SK-N-SH treated with all-trans-retinoic acid at 6 μM for 48 hours (cell line): ENCODE measurements around the gene INAFM1.

Source experiments
- ATAC-seq: fragments of 200-7000 bp; cut with Tn5 transposase; 3 replicates; pipeline ENCODE4 v1.9.1; 2020; ENCODE audit warnings: mild to moderate bottlenecking, moderate library complexity
- ARNTL ChIP-seq: fragments of 450-650 bp; formaldehyde crosslinking; IDR thresholded peaks from 2 replicates; pipeline ENCODE4 v1.5.0; 2020; ENCODE audit warnings: low read depth, mild to moderate bottlenecking, moderate library complexity, borderline replicate concordance
- BACH2 ChIP-seq: fragments of 250-450 bp; sonication (Bioruptor Pico); IDR thresholded peaks from 2 replicates; pipeline ENCODE4 v1.9.0; 2021; ENCODE audit warnings: mild to moderate bottlenecking, borderline replicate concordance
- CSDC2 ChIP-seq: fragments of 250-450 bp; sonication (Bioruptor Pico); IDR thresholded peaks from 2 replicates; pipeline ENCODE4 v1.5.0; 2020; ENCODE audit warnings: mild to moderate bottlenecking, moderate library complexity
- ESRRG ChIP-seq: fragments of 250-450 bp; sonication (Bioruptor Pico); IDR thresholded peaks from 2 replicates; pipeline ENCODE4 v1.6.1; 2021; ENCODE audit warnings: mild to moderate bottlenecking
- GLIS3 ChIP-seq: fragments of 250-450 bp; sonication (Bioruptor Pico); IDR thresholded peaks from 2 replicates; pipeline ENCODE4 v1.5.0; 2020; ENCODE audit warnings: mild to moderate bottlenecking, moderate library complexity
- ISL1 ChIP-seq: fragments of 250-450 bp; sonication (Bioruptor Pico); IDR thresholded peaks from 2 replicates; pipeline ENCODE4 v2.1.2; 2022; ENCODE audit warnings: mild to moderate bottlenecking, moderate library complexity
- OSR1 ChIP-seq: fragments of 250-450 bp; sonication (Bioruptor Pico); IDR thresholded peaks from 2 replicates; pipeline ENCODE4 v1.8.0; 2022; ENCODE audit warnings: moderate library complexity, mild to moderate bottlenecking, inconsistent platforms
- POU6F1 ChIP-seq: fragments of 250-450 bp; sonication (Bioruptor Pico); IDR thresholded peaks from 2 replicates; pipeline ENCODE4 v1.8.0; 2021; ENCODE audit warnings: low read depth, mild to moderate bottlenecking, moderate library complexity, borderline replicate concordance
- PPARA ChIP-seq: fragments of 250-450 bp; sonication (Bioruptor Pico); IDR thresholded peaks from 2 replicates; pipeline ENCODE4 v1.5.0; 2020; ENCODE audit warnings: mild to moderate bottlenecking, borderline replicate concordance
- RARB ChIP-seq: fragments of 250-450 bp; sonication (Bioruptor Pico); IDR thresholded peaks from 2 replicates; pipeline ENCODE4 v1.8.0; 2021; ENCODE audit warnings: mild to moderate bottlenecking, moderate library complexity
- SNAI2 ChIP-seq: fragments of 250-450 bp; sonication (Bioruptor Pico); IDR thresholded peaks from 2 replicates; pipeline ENCODE4 v1.5.0; 2020; ENCODE audit warnings: mild to moderate bottlenecking, moderate library complexity
- TCF4 ChIP-seq: fragments of 250-450 bp; sonication (Bioruptor Pico); IDR thresholded peaks from 2 replicates; pipeline ENCODE4 v1.8.0; 2021; ENCODE audit warnings: mild to moderate bottlenecking, moderate library complexity, borderline replicate concordance
- TOX ChIP-seq: fragments of 250-450 bp; sonication (Bioruptor Pico); IDR thresholded peaks from 2 replicates; pipeline ENCODE4 v1.8.0; 2021; ENCODE audit warnings: mild to moderate bottlenecking, moderate library complexity, borderline replicate concordance
- ZC3H10 ChIP-seq: fragments of 250-450 bp; sonication (Bioruptor Pico); IDR thresholded peaks from 2 replicates; pipeline ENCODE4 v1.5.1; 2021; ENCODE audit warnings: mild to moderate bottlenecking, moderate library complexity
- ZFP3 ChIP-seq: fragments of 250-450 bp; sonication (Bioruptor Pico); IDR thresholded peaks from 2 replicates; pipeline ENCODE4 v1.5.0; 2020; ENCODE audit warnings: mild to moderate bottlenecking, moderate library complexity
- ZFP30 ChIP-seq: fragments of 450-650 bp; formaldehyde crosslinking; IDR thresholded peaks from 2 replicates; pipeline ENCODE4 v1.5.0; 2022; ENCODE audit warnings: mild to moderate bottlenecking, moderate library complexity
- ZNF565 ChIP-seq: fragments of 450-650 bp; formaldehyde crosslinking; conservative IDR thresholded peaks from 2 replicates; pipeline ENCODE4 v1.5.0; 2020; ENCODE audit warnings: low read depth, mild to moderate bottlenecking, moderate library complexity
- ZNF8 ChIP-seq: fragments of 450-650 bp; formaldehyde crosslinking; IDR thresholded peaks from 2 replicates; pipeline ENCODE4 v1.5.0; 2020; ENCODE audit warnings: mild to moderate bottlenecking, moderate library complexity
- TF ChIP-seq, protein P1 (sequence below): fragments of 250-450 bp; sonication (Bioruptor Pico); IDR thresholded peaks from 2 replicates; pipeline ENCODE4 v1.8.0; 2020; ENCODE audit warnings: mild to moderate bottlenecking, moderate library complexity, borderline replicate concordance
- TF ChIP-seq, protein P2 (sequence below): fragments of 250-450 bp; sonication (Bioruptor Pico); IDR thresholded peaks from 2 replicates; pipeline ENCODE4 v1.5.1; 2020; ENCODE audit warnings: low read depth, mild to moderate bottlenecking, moderate library complexity
- TF ChIP-seq, protein P3 (sequence below): fragments of 250-450 bp; sonication (Bioruptor Pico); IDR thresholded peaks from 2 replicates; pipeline ENCODE4 v1.5.0; 2020; ENCODE audit warnings: mild to moderate bottlenecking, moderate library complexity
- TF ChIP-seq, protein P4 (sequence below): fragments of 250-450 bp; sonication (Bioruptor Pico); IDR thresholded peaks from 2 replicates; pipeline ENCODE4 v1.5.1; 2021; ENCODE audit warnings: mild to moderate bottlenecking, moderate library complexity

The INAFM1 gene

GRCh38 chr19:47229676-47230053, 45.0 kb upstream of the INAFM1 start:
- ATAC-seq: no peak
- TF ChIP-seq ZFP30 (CRISPR knock-in tag): no peak
- no peak for TF ChIP-seq TOX (CRISPR knock-in tag)
- no peak for TF ChIP-seq SNAI2 (CRISPR knock-in tag)
- TF ChIP-seq ZNF565: no peak
- TF ChIP-seq TCF4 (CRISPR knock-in tag): no peak
- TF ChIP-seq GLIS3 (CRISPR knock-in tag): no peak
- no peak for TF ChIP-seq ZNF8 (CRISPR knock-in tag)
- TF ChIP-seq OSR1: no peak
- TF ChIP-seq CSDC2 (CRISPR knock-in tag): no peak
- no peak for TF ChIP-seq RARB (CRISPR knock-in tag)
- TF ChIP-seq, protein P1, sequence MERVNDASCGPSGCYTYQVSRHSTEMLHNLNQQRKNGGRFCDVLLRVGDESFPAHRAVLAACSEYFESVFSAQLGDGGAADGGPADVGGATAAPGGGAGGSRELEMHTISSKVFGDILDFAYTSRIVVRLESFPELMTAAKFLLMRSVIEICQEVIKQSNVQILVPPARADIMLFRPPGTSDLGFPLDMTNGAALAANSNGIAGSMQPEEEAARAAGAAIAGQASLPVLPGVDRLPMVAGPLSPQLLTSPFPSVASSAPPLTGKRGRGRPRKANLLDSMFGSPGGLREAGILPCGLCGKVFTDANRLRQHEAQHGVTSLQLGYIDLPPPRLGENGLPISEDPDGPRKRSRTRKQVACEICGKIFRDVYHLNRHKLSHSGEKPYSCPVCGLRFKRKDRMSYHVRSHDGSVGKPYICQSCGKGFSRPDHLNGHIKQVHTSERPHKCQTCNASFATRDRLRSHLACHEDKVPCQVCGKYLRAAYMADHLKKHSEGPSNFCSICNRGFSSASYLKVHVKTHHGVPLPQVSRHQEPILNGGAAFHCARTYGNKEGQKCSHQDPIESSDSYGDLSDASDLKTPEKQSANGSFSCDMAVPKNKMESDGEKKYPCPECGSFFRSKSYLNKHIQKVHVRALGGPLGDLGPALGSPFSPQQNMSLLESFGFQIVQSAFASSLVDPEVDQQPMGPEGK (CRISPR knock-in tag): no peak
- no peak for TF ChIP-seq ZFP3 (CRISPR knock-in tag)
- no peak for TF ChIP-seq POU6F1 (CRISPR knock-in tag)
- no peak for TF ChIP-seq ARNTL (CRISPR knock-in tag)
- no peak for TF ChIP-seq BACH2 (CRISPR knock-in tag)
- TF ChIP-seq, protein P2, sequence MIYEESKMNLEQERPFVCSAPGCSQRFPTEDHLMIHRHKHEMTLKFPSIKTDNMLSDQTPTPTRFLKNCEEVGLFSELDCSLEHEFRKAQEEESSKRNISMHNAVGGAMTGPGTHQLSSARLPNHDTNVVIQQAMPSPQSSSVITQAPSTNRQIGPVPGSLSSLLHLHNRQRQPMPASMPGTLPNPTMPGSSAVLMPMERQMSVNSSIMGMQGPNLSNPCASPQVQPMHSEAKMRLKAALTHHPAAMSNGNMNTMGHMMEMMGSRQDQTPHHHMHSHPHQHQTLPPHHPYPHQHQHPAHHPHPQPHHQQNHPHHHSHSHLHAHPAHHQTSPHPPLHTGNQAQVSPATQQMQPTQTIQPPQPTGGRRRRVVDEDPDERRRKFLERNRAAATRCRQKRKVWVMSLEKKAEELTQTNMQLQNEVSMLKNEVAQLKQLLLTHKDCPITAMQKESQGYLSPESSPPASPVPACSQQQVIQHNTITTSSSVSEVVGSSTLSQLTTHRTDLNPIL (CRISPR knock-in tag): no peak
- TF ChIP-seq, protein P3, sequence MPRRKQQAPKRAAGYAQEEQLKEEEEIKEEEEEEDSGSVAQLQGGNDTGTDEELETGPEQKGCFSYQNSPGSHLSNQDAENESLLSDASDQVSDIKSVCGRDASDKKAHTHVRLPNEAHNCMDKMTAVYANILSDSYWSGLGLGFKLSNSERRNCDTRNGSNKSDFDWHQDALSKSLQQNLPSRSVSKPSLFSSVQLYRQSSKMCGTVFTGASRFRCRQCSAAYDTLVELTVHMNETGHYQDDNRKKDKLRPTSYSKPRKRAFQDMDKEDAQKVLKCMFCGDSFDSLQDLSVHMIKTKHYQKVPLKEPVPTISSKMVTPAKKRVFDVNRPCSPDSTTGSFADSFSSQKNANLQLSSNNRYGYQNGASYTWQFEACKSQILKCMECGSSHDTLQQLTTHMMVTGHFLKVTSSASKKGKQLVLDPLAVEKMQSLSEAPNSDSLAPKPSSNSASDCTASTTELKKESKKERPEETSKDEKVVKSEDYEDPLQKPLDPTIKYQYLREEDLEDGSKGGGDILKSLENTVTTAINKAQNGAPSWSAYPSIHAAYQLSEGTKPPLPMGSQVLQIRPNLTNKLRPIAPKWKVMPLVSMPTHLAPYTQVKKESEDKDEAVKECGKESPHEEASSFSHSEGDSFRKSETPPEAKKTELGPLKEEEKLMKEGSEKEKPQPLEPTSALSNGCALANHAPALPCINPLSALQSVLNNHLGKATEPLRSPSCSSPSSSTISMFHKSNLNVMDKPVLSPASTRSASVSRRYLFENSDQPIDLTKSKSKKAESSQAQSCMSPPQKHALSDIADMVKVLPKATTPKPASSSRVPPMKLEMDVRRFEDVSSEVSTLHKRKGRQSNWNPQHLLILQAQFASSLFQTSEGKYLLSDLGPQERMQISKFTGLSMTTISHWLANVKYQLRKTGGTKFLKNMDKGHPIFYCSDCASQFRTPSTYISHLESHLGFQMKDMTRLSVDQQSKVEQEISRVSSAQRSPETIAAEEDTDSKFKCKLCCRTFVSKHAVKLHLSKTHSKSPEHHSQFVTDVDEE (CRISPR knock-in tag): no peak

GRCh38 chr19:47230054-47230920, 44.4 kb upstream of the INAFM1 start:
- no peak for TF ChIP-seq ARNTL (CRISPR knock-in tag)
- no peak for TF ChIP-seq POU6F1 (CRISPR knock-in tag)
- TF ChIP-seq, protein P2 (CRISPR knock-in tag): no peak
- TF ChIP-seq ISL1 (CRISPR knock-in tag): no peak
- TF ChIP-seq, protein P4, sequence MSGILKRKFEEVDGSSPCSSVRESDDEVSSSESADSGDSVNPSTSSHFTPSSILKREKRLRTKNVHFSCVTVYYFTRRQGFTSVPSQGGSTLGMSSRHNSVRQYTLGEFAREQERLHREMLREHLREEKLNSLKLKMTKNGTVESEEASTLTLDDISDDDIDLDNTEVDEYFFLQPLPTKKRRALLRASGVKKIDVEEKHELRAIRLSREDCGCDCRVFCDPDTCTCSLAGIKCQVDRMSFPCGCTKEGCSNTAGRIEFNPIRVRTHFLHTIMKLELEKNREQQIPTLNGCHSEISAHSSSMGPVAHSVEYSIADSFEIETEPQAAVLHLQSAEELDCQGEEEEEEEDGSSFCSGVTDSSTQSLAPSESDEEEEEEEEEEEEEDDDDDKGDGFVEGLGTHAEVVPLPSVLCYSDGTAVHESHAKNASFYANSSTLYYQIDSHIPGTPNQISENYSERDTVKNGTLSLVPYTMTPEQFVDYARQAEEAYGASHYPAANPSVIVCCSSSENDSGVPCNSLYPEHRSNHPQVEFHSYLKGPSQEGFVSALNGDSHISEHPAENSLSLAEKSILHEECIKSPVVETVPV (CRISPR knock-in tag): no peak
- TF ChIP-seq CSDC2 (CRISPR knock-in tag): no peak
- TF ChIP-seq ZFP30 (CRISPR knock-in tag): no peak
- no peak for TF ChIP-seq GLIS3 (CRISPR knock-in tag)
- no peak for TF ChIP-seq ZNF8 (CRISPR knock-in tag)
- TF ChIP-seq ESRRG (CRISPR knock-in tag): no peak
- TF ChIP-seq PPARA (CRISPR knock-in tag): no peak
- TF ChIP-seq, protein P1 (CRISPR knock-in tag): no peak
- no peak for TF ChIP-seq TCF4 (CRISPR knock-in tag)
- TF ChIP-seq ZFP3 (CRISPR knock-in tag): no peak
- no peak for TF ChIP-seq RARB (CRISPR knock-in tag)
- no peak for TF ChIP-seq ZC3H10
- TF ChIP-seq OSR1: no peak
- TF ChIP-seq TOX (CRISPR knock-in tag): no peak
- no peak for TF ChIP-seq ZNF565
- TF ChIP-seq SNAI2 (CRISPR knock-in tag): no peak
- no peak for ATAC-seq
